HG03280 (cell line): Measurements from ENCODE around the gene ZNF415.

Experiments used
- ATAC-seq: cut with Tn5 transposase; IDR thresholded peaks from one replicate; pipeline ENCODE4 v1.9.1; 2021; ENCODE audit warnings: mild to moderate bottlenecking, moderate library complexity; ENCODE audit not compliant: unreplicated experiment

The ZNF415 gene

GRCh38 chr19:53057904-53058580 is 74.7 kb downstream of the ZNF415 start:
- no peak for ATAC-seq
